IPS-15b (cell line): Measurements from ENCODE around the gene PEX13.
"Not testable (repeated sequence)": the region's sequence is repeated elsewhere in the genome, so short reads cannot be mapped to it uniquely, and the experiment has no call there.

Source experiments
- H3K27me3 ChIP-seq: one replicate; pipeline ENCODE4 v1.6.1; 2013; ENCODE audit warnings: low read length; ENCODE audit not compliant: control insufficient read depth, insufficient read depth
- H3K36me3 ChIP-seq: one replicate; pipeline ENCODE4 v1.6.1; 2013; ENCODE audit warnings: low read length; ENCODE audit not compliant: control insufficient read depth, insufficient read depth
- H3K4me1 ChIP-seq: one replicate; pipeline ENCODE4 v1.6.1; 2013; ENCODE audit warnings: mild to moderate bottlenecking, low read length; ENCODE audit not compliant: control insufficient read depth, insufficient read depth
- H3K4me3 ChIP-seq: one replicate; pipeline ENCODE4 v1.5.1; 2013; ENCODE audit warnings: low read depth, low read length
- H3K9ac ChIP-seq: one replicate; pipeline ENCODE4 v1.6.1; 2013; ENCODE audit warnings: low read depth, mild to moderate bottlenecking, low read length
- H3K9me3 ChIP-seq: one replicate; pipeline ENCODE4 v1.6.1; 2013; ENCODE audit warnings: mild to moderate bottlenecking, low read length; ENCODE audit not compliant: control insufficient read depth, insufficient read depth

PEX13 gene

GRCh38 chr2:60984720-60985119 lies 32.8 kb upstream of the PEX13 start:
- no peak overlapping the region for H3K9ac ChIP-seq
- no peaks in the 10 kb centered on the region for H3K36me3 ChIP-seq
- no peaks in the 10 kb centered on the region for H3K9me3 ChIP-seq
- H3K4me1 ChIP-seq: no peaks in the 10 kb centered on the region
- H3K4me3 ChIP-seq: no peak overlapping the region
- H3K27me3 ChIP-seq: no peaks in the 10 kb centered on the region

- H3K4me3 ChIP-seq: no peak overlapping the region
- H3K9me3 ChIP-seq: peaks cover 6% of the 10 kb centered on the region
- H3K9ac ChIP-seq: no peak overlapping the region
- no peaks in the 10 kb centered on the region for H3K4me1 ChIP-seq
- no peaks in the 10 kb centered on the region for H3K36me3 ChIP-seq
- H3K27me3 ChIP-seq: no peaks in the 10 kb centered on the region
These were observed 30.5 kb upstream of the PEX13 start for GRCh38 chr2:60987041-60987440.

- H3K4me1 ChIP-seq, H3K9me3 ChIP-seq, H3K36me3 ChIP-seq, H3K9ac ChIP-seq, H3K4me3 ChIP-seq, H3K27me3 ChIP-seq: not testable (repeated sequence)
These were observed 29.9 kb upstream of the PEX13 start for GRCh38 chr2:60987656-60988055.

GRCh38 chr2:60989259-60989658 lies 28.3 kb upstream of the PEX13 start:
- Histone ChIP-seq H3K27me3 (no peaks in the 10 kb centered on the region), H3K4me1 (no peaks in the 10 kb centered on the region), H3K9me3 (peaks cover 8% of the 10 kb centered on the region), H3K9ac (no peak overlapping the region), H3K36me3 (no peaks in the 10 kb centered on the region), H3K4me3 (no peak overlapping the region)

DNA sequence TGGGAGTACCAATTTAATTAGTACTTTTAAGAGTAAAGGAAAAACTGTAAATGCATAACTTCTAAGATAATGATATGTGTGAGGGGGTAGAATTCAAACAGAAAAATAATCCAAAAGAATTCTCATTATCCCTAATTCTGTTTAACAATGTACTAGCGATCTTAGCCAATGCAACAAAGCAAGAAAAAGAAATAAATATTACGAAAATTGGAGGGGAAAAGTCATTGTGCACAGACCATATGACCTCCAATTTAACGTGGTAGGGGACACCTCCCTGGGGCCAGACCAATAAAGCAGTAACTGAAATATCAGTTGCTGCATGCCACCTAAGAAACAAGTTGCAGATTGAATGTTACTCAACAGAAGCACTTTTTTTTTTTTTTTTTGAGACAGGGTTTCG lies 25.9 kb upstream of the PEX13 start:
- Histone ChIP-seq H3K9ac (no peak overlapping the region), H3K9me3 (peaks cover 8% of the 10 kb centered on the region), H3K27me3 (no peaks in the 10 kb centered on the region), H3K36me3 (no peaks in the 10 kb centered on the region), H3K4me1 (no peaks in the 10 kb centered on the region), H3K4me3 (no peak overlapping the region)

DNA sequence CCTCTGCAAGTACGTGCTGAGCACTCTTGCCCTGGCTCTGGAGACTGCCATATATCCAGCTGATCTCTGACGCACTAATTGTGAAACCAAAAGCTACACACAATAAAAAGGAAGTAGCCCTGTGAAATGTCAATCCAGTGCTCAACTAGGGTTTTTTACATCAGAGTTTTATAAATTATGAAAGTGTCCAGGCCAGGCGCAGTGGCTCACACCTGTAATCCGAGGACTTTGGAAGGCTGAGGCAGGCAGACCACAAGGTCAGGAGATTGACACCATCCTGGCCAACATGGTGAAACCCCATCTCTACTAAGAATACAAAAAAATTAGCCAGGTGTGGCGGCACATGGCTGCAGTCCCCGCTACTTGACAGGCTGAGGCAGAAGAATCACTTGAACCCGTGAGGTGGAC lies 24.5 kb upstream of the PEX13 start:
- Histone ChIP-seq H3K36me3 (no peaks in the 10 kb centered on the region), H3K9me3 (peaks cover 8% of the 10 kb centered on the region), H3K27me3 (no peaks in the 10 kb centered on the region), H3K4me1 (no peaks in the 10 kb centered on the region), H3K9ac (no peak overlapping the region), H3K4me3 (no peak overlapping the region)

GRCh38 chr2:60994131-60994530 lies 23.4 kb upstream of the PEX13 start:
- Histone ChIP-seq H3K27me3 (no peaks in the 10 kb centered on the region), H3K9me3 (peaks cover 8% of the 10 kb centered on the region), H3K36me3 (no peaks in the 10 kb centered on the region), H3K4me3 (no peak overlapping the region), H3K4me1 (no peaks in the 10 kb centered on the region), H3K9ac (no peak overlapping the region)

- Histone ChIP-seq H3K4me3 (no peak overlapping the region), H3K4me1 (no peaks in the 10 kb centered on the region), H3K9ac (no peak overlapping the region), H3K9me3 (no peaks in the 10 kb centered on the region), H3K36me3 (no peaks in the 10 kb centered on the region), H3K27me3 (no peaks in the 10 kb centered on the region)
These were observed 18.6 kb upstream of the PEX13 start for GRCh38 chr2:60998628-60999545.

GRCh38 chr2:61005736-61006135 lies 11.8 kb upstream of the PEX13 start:
- H3K4me3 ChIP-seq: no peak overlapping the region
- no peaks in the 10 kb centered on the region for H3K9me3 ChIP-seq
- no peaks in the 10 kb centered on the region for H3K36me3 ChIP-seq
- H3K27me3 ChIP-seq: no peaks in the 10 kb centered on the region
- no peaks in the 10 kb centered on the region for H3K4me1 ChIP-seq
- H3K9ac ChIP-seq: no peak overlapping the region

DNA sequence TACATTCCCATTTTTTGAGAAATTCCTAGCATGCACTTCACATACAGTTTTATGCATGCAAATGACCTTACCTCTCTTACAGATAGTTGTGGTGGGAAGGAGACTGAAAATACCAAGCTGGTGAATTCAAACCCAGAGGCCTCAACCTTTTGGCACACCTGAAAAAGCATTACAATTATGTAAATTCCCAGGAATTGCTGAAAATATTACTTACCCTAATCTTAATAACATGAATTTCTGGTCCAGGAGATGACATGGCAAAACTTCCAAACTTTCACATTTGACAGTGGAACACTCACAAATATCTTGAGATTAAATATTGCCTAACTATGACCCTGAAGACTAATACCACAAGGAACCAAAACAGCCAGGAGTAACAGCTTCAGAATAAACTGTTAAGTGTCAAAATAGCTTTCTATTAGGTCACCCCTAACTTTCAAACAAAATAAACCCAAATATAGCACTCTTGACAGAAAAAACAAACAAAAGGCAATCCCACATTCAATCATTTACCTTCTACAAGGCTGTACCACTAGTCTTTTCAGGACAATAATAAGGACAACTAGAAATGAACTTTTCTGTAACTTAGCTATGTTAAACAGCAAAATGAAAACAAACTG lies 10.9 kb upstream of the PEX13 start:
- no peaks in the 10 kb centered on the region for H3K27me3 ChIP-seq
- no peak overlapping the region for H3K9ac ChIP-seq
- H3K9me3 ChIP-seq: no peaks in the 10 kb centered on the region
- no peaks in the 10 kb centered on the region for H3K4me1 ChIP-seq
- no peaks in the 10 kb centered on the region for H3K36me3 ChIP-seq
- H3K4me3 ChIP-seq: no peak overlapping the region

GRCh38 chr2:61009355-61009754 lies 8.2 kb upstream of the PEX13 start:
- H3K4me1 ChIP-seq: no peaks in the 10 kb centered on the region
- no peaks in the 10 kb centered on the region for H3K9me3 ChIP-seq
- H3K36me3 ChIP-seq: no peaks in the 10 kb centered on the region
- no peak overlapping the region for H3K9ac ChIP-seq
- H3K4me3 ChIP-seq: no peak overlapping the region
- H3K27me3 ChIP-seq: no peaks in the 10 kb centered on the region

GRCh38 chr2:61011678-61012077 lies 5.8 kb upstream of the PEX13 start:
- H3K9me3 ChIP-seq: no peaks in the 10 kb centered on the region
- no peak overlapping the region for H3K9ac ChIP-seq
- no peaks in the 10 kb centered on the region for H3K36me3 ChIP-seq
- no peak overlapping the region for H3K4me3 ChIP-seq
- no peaks in the 10 kb centered on the region for H3K4me1 ChIP-seq
- no peaks in the 10 kb centered on the region for H3K27me3 ChIP-seq
